ENCODE measurements around the gene TMEM150A.

GRCh38 chr2:85579266-85579935 lies 23.1 kb downstream of the TMEM150A start:
- no peak for TF ChIP-seq REST (IDR thresholded peaks at IDR 0.05; ENCODE audit: insufficient read depth in 1 of 2, low read depth in 2 of 2, low read length in 2 of 2)
- TF ChIP-seq TAF1 (IDR thresholded peaks at IDR 0.05; ENCODE audit: borderline replicate concordance, insufficient read depth, low read length): no peak
- no peak for TF ChIP-seq POLR2AphosphoS5 (IDR thresholded peaks at IDR 0.05; ENCODE audit: low read depth, low read length)
- no peak for TF ChIP-seq FOXP2 (optimal IDR thresholded peaks at IDR 0.05; ENCODE audit: borderline replicate concordance, extremely low read depth, extremely low read length, insufficient read depth)
